Measurements from ENCODE around the gene MERTK. TPM values are rescaled to one million over a fixed set of nuclear protein-coding genes. Genes with fewer than 3 reads are reported as not detected.
"Not testable (repeated sequence)": the region's sequence is repeated elsewhere in the genome, so short reads cannot be mapped to it uniquely, and the experiment has no call there.

Gene MERTK
- not detected for total RNA-seq (2021; fragmentation: NEBNext Ultra II Directional; extraction: Animal tissue kit (Norgen Biotek cat#: 25700))
- long read RNA-seq: 0 reads

GRCh38 chr2:111897924-111898702 lies at the start of gene MERTK:
MERTK (plus strand) TSS chr2:111898607; CDS start chr2:111898736, 129 bp downstream.
- no peak for DNase-seq
- Mint-ChIP-seq H3K27me3 (ENCODE audit: insufficient read depth) (peaks cover 35% of the 10 kb centered on the region), H3K9me3 (no peaks in the 10 kb centered on the region), H3K4me1 (ENCODE audit: low read depth) (no peaks in the 10 kb centered on the region), H3K27ac (no peak within 1 kb of the TSS), H3K4me3 (peak within 1 kb of the TSS; percentile 71), H3K36me3 (ENCODE audit: low read depth) (no peaks in the 10 kb centered on the region)
- TF ChIP-seq CTCF (IDR thresholded peaks at IDR 0.05): peak; percentile 68

GRCh38 chr2:111850646-111851045 lies 47.8 kb upstream of the MERTK start:
- H3K27ac Mint-ChIP-seq; H3K36me3 Mint-ChIP-seq (ENCODE audit: low read depth); H3K4me3 Mint-ChIP-seq; H3K27me3 Mint-ChIP-seq (ENCODE audit: insufficient read depth); H3K9me3 Mint-ChIP-seq; H3K4me1 Mint-ChIP-seq (ENCODE audit: low read depth): not testable (repeated sequence)
- DNase-seq: peak; percentile 44
- peak; percentile 69 for TF ChIP-seq CTCF (IDR thresholded peaks at IDR 0.05)

- H3K4me1 Mint-ChIP-seq (ENCODE audit: low read depth); H3K36me3 Mint-ChIP-seq (ENCODE audit: low read depth); DNase-seq; H3K4me3 Mint-ChIP-seq; H3K9me3 Mint-ChIP-seq; H3K27ac Mint-ChIP-seq; H3K27me3 Mint-ChIP-seq (ENCODE audit: insufficient read depth): not testable (repeated sequence)
These were observed 45.9 kb upstream of the MERTK start for GRCh38 chr2:111852544-111852943.

- H3K9me3 Mint-ChIP-seq; DNase-seq; H3K4me3 Mint-ChIP-seq; H3K27ac Mint-ChIP-seq; H3K27me3 Mint-ChIP-seq (ENCODE audit: insufficient read depth): not testable (repeated sequence)
- Mint-ChIP-seq H3K36me3 (ENCODE audit: low read depth) (peaks cover 15% of the 10 kb centered on the region; the same call in 1 of the 2 replicates), H3K4me1 (ENCODE audit: low read depth) (peaks cover 18% of the 10 kb centered on the region; the same call in 1 of the 2 replicates)
These were observed 38.4 kb upstream of the MERTK start for GRCh38 chr2:111860005-111860404.

- H3K4me3 Mint-ChIP-seq; DNase-seq; H3K27ac Mint-ChIP-seq; H3K9me3 Mint-ChIP-seq; H3K27me3 Mint-ChIP-seq (ENCODE audit: insufficient read depth): not testable (repeated sequence)
- H3K36me3 Mint-ChIP-seq (ENCODE audit: low read depth): peaks cover 19% of the 10 kb centered on the region; the same call in 1 of the 2 replicates
- H3K4me1 Mint-ChIP-seq (ENCODE audit: low read depth): peaks cover 18% of the 10 kb centered on the region; the same call in 1 of the 2 replicates
These were observed 33.3 kb upstream of the MERTK start for GRCh38 chr2:111865124-111865523.

GRCh38 chr2:111872806-111873205 lies 25.6 kb upstream of the MERTK start:
- H3K36me3 Mint-ChIP-seq (ENCODE audit: low read depth): peaks cover 18% of the 10 kb centered on the region
- peak; percentile 22 for DNase-seq
- H3K9me3 Mint-ChIP-seq; H3K27ac Mint-ChIP-seq; H3K4me1 Mint-ChIP-seq (ENCODE audit: low read depth); H3K27me3 Mint-ChIP-seq (ENCODE audit: insufficient read depth); H3K4me3 Mint-ChIP-seq: not testable (repeated sequence)

GRCh38 chr2:111883661-111884591 lies 14.5 kb upstream of the MERTK start, which contains the start of gene ANAPC1:
ANAPC1 (minus strand) TSS chr2:111884193; CDS start chr2:111880825, 3,368 bp downstream.
- Mint-ChIP-seq H3K9me3 (no peaks in the 10 kb centered on the region), H3K36me3 (ENCODE audit: low read depth) (peaks cover 1% of the 10 kb centered on the region; the same call in 1 of the 2 replicates), H3K4me1 (ENCODE audit: low read depth) (peaks cover 4% of the 10 kb centered on the region; the same call in 1 of the 2 replicates), H3K27me3 (ENCODE audit: insufficient read depth) (no peaks in the 10 kb centered on the region), H3K27ac (peak within 1 kb of the TSS; percentile 84), H3K4me3 (peak within 1 kb of the TSS; percentile 94)
- DNase-seq: peak; percentile 72
- TF ChIP-seq CTCF (IDR thresholded peaks at IDR 0.05): peak; percentile 30; the same call in 1 of the 2 replicates

Measured in HFFc6 (cell line).